Cardiac muscle cell (in vitro differentiated cells and primary cell): ENCODE results near the gene TCF4. TPM values are rescaled to one million over a fixed set of nuclear protein-coding genes. Genes with fewer than 3 reads are reported as not detected.

Source experiments
- DNase-seq, 2 donors: peaks; one replicate each; pipeline versions ENCODE4 v3.0.0 to v3.0.0-alpha.2; 2010 to 2017; ENCODE audit warnings: low read depth in 1 of 2, low spot score in 1 of 2
- H3K27ac ChIP-seq: fragments of 200-600 bp; sonication (generic); 2 replicates; pipeline ENCODE4 v1.5.1; 2016
- H3K27me3 ChIP-seq: fragments of 200-600 bp; sonication (generic); 2 replicates; pipeline ENCODE4 v1.6.0; 2016; ENCODE audit warnings: control low read depth
- H3K36me3 ChIP-seq: fragments of 200-600 bp; sonication (generic); 2 replicates; pipeline ENCODE4 v1.5.1; 2016; ENCODE audit warnings: control low read depth
- H3K4me1 ChIP-seq: fragments of 200-600 bp; sonication (generic); 2 replicates; pipeline ENCODE4 v1.8.1; 2017; ENCODE audit warnings: low read depth, mild to moderate bottlenecking, mixed run types
- H3K4me3 ChIP-seq: fragments of 200-600 bp; sonication (generic); 2 replicates; pipeline ENCODE4 v1.5.1; 2016; ENCODE audit warnings: mild to moderate bottlenecking
- H3K9me3 ChIP-seq: fragments of 200-600 bp; sonication (generic); 2 replicates; pipeline ENCODE4 v1.5.1; 2017; ENCODE audit warnings: low read depth, mild to moderate bottlenecking, control low read depth
- CTCF ChIP-seq: IDR thresholded peaks from 2 replicates; pipeline ENCODE4 v1.5.1; 2012; ENCODE audit warnings: low read depth, mild to moderate bottlenecking, low read length
- polyA plus RNA-seq: library from polyadenylated mRNA; unstranded; fragments of >200 nt; fragmentation: Nextera tagmentation; extraction: Ambion mirVana; gene quantifications from 2 replicates; pipeline ENCODE4 v1.2.1, GENCODE V29; 2016
- total RNA-seq: library from RNA; depleted of rRNA; stranded (reverse); fragments of >200 nt; gene quantifications from 2 replicates; pipeline ENCODE4 v1.2.3, GENCODE V29; 2016

The TCF4 gene
- total and polyA plus RNA-seq, 2 experiments from 2014 or later, result 38.3 to 59.2 TPM

- no peak for TF ChIP-seq CTCF
- Histone ChIP-seq H3K4me1 (peaks cover 28% of the 10 kb centered on the region), H3K4me3 (no peak overlapping the region), H3K27ac (no peak overlapping the region), H3K9me3 (no peaks in the 10 kb centered on the region), H3K36me3 (no peaks in the 10 kb centered on the region), H3K27me3 (no peaks in the 10 kb centered on the region)
- no peak for DNase-seq
Measured at GRCh38 chr18:55506074-55506473, 81.9 kb downstream of the TCF4 start.

- Histone ChIP-seq H3K27me3 (no peaks in the 10 kb centered on the region), H3K9me3 (no peaks in the 10 kb centered on the region), H3K4me1 (peaks cover 25% of the 10 kb centered on the region), H3K27ac (no peak overlapping the region), H3K36me3 (no peaks in the 10 kb centered on the region), H3K4me3 (no peak overlapping the region)
- no peak for DNase-seq
- TF ChIP-seq CTCF, result no peak
Measured at GRCh38 chr18:55504808-55505207, 83.2 kb downstream of the TCF4 start.

- Histone ChIP-seq H3K4me1 (peaks cover 18% of the 10 kb centered on the region), H3K9me3 (no peaks in the 10 kb centered on the region), H3K27me3 (no peaks in the 10 kb centered on the region), H3K27ac (no peak overlapping the region), H3K36me3 (no peaks in the 10 kb centered on the region), H3K4me3 (no peak overlapping the region)
- no peak for TF ChIP-seq CTCF
- no peak for DNase-seq
Measured at GRCh38 chr18:55503167-55503820, 84.7 kb downstream of the TCF4 start.

- Histone ChIP-seq H3K27ac (no peak overlapping the region), H3K4me3 (no peak overlapping the region), H3K4me1 (peaks cover 18% of the 10 kb centered on the region), H3K27me3 (no peaks in the 10 kb centered on the region), H3K9me3 (no peaks in the 10 kb centered on the region), H3K36me3 (no peaks in the 10 kb centered on the region)
- TF ChIP-seq CTCF, result no peak
- DNase-seq, result no peak
Measured at GRCh38 chr18:55501982-55502710, 85.8 kb downstream of the TCF4 start.

GRCh38 chr18:55501579-55501978 lies 86.4 kb downstream of the TCF4 start:
- no peak for TF ChIP-seq CTCF
- H3K9me3 ChIP-seq, result no peaks in the 10 kb centered on the region
- peaks cover 18% of the 10 kb centered on the region for H3K4me1 ChIP-seq
- H3K4me3 ChIP-seq, result no peak overlapping the region
- H3K27ac ChIP-seq, result no peak overlapping the region
- H3K27me3 ChIP-seq, result no peaks in the 10 kb centered on the region
- no peak for DNase-seq
- no peaks in the 10 kb centered on the region for H3K36me3 ChIP-seq
